ENCODE data around the gene FFAR3. TPM values are rescaled to one million over a fixed set of nuclear protein-coding genes. Genes with fewer than 3 reads are reported as not detected.
A peak's percentile ranks its signal among the peaks of the same experiment; 100 is the strongest.

The FFAR3 gene
- total and polyA plus RNA-seq, 8 donors = 0.09 to 1.6 (median 0.30) TPM; not detected in 2

DNA sequence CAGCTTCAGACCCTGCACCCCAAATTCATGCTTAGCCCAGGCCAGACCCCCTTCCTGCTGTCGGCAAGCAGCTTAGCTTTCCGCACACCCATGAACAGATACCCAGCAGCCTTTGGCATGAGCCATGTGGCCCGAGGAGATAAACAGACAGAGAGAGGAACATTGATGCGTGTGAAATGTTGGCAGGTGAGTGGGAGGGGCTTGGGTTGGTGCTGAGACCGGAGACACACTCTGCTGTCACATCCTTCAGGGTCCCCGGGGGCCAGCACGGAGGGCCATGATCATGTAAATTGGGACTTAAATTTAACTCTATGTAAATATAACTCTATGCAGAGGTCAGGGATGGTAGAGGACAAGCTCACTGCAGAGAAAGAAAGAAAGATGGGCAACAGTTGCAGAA is 27.8 kb upstream of the FFAR3 start:
- Histone ChIP-seq H3K27me3 (peaks cover 0 to 51% of the 10 kb centered on the region in 2 donors), H3K9me3 (no peaks in the 10 kb centered on the region), H3K27ac (no peak overlapping the region), H3K4me3 (no peak overlapping the region), H3K36me3 (no peaks in the 10 kb centered on the region), H3K4me1 (peaks cover 0 to 12% of the 10 kb centered on the region in 2 donors)
- peak in 1 of 4 donors; percentile 29 for DNase-seq
- intact Hi-C loops (cut with DNase I) = no loop called here
- TF ChIP-seq, protein P1, sequence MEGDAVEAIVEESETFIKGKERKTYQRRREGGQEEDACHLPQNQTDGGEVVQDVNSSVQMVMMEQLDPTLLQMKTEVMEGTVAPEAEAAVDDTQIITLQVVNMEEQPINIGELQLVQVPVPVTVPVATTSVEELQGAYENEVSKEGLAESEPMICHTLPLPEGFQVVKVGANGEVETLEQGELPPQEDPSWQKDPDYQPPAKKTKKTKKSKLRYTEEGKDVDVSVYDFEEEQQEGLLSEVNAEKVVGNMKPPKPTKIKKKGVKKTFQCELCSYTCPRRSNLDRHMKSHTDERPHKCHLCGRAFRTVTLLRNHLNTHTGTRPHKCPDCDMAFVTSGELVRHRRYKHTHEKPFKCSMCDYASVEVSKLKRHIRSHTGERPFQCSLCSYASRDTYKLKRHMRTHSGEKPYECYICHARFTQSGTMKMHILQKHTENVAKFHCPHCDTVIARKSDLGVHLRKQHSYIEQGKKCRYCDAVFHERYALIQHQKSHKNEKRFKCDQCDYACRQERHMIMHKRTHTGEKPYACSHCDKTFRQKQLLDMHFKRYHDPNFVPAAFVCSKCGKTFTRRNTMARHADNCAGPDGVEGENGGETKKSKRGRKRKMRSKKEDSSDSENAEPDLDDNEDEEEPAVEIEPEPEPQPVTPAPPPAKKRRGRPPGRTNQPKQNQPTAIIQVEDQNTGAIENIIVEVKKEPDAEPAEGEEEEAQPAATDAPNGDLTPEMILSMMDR (IDR thresholded peaks at IDR 0.05) = no peak
- no peak for ATAC-seq

GRCh38 chr19:35331551-35332214 is 26.6 kb upstream of the FFAR3 start:
- DNase-seq (peak in 1 of 4 donors; percentile 41), ATAC-seq (no peak)
- Histone ChIP-seq H3K36me3 (no peaks in the 10 kb centered on the region), H3K27ac (no peak overlapping the region), H3K4me1 (peaks cover 0 to 12% of the 10 kb centered on the region in 2 donors), H3K27me3 (peaks cover 0 to 51% of the 10 kb centered on the region in 2 donors), H3K4me3 (no peak overlapping the region), H3K9me3 (no peaks in the 10 kb centered on the region)
- TF ChIP-seq, protein P1 (IDR thresholded peaks at IDR 0.05) = no peak
- intact Hi-C loops (cut with DNase I) = no loop called here

- Histone ChIP-seq H3K36me3 (no peaks in the 10 kb centered on the region), H3K27me3 (peaks cover 0 to 45% of the 10 kb centered on the region in 2 donors), H3K4me1 (peaks cover 0 to 12% of the 10 kb centered on the region in 2 donors), H3K9me3 (no peaks in the 10 kb centered on the region), H3K27ac (no peak overlapping the region), H3K4me3 (no peak overlapping the region)
- intact Hi-C loops (cut with DNase I) = no loop called here
- ATAC-seq (no peak), DNase-seq (peak in 1 of 4 donors; percentile 52)
- TF ChIP-seq, protein P1 (IDR thresholded peaks at IDR 0.05) = no peak
These were observed 25.4 kb upstream of the FFAR3 start for GRCh38 chr19:35332817-35333216.

DNA sequence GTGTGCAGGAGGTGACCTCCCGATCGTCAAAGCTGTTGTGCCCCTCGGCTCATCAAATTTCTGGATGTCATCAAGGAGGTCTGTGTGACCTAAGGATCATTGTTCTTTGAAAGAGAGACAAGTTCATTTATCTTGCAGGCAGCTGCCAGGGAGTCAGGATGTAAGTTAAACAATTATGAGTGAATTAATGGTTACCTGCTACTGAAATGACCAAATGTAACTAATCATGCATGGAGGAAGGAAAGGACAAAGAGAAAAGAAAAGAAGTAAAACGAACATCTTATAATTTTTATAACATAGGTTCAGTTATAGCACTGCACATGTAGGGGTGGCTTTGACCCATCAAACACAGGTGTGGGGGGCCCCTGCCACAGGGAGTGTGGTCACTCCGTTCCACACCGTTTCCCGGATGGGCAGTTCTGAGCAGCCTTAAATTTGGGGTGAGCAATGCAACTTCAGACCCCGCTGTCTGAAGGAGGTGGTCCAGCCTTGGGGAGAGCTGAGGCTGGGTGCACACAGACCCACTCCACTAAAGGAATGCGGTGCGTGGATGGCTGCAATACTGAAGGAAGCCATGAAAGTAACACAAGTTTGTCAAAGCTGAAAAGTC is 24.0 kb upstream of the FFAR3 start:
- peaks cover 0 to 40% of the 10 kb centered on the region in 2 donors for H3K27me3 ChIP-seq
- ATAC-seq (no peak), DNase-seq (no peak)
- intact Hi-C loops (cut with DNase I) = no loop called here
- H3K4me3 ChIP-seq = no peak overlapping the region
- TF ChIP-seq, protein P1 (IDR thresholded peaks at IDR 0.05) = no peak
- H3K9me3 ChIP-seq = no peaks in the 10 kb centered on the region
- no peak overlapping the region for H3K27ac ChIP-seq
- H3K4me1 ChIP-seq = peaks cover 0 to under 1% of the 10 kb centered on the region in 2 donors
- H3K36me3 ChIP-seq = no peaks in the 10 kb centered on the region

DNA sequence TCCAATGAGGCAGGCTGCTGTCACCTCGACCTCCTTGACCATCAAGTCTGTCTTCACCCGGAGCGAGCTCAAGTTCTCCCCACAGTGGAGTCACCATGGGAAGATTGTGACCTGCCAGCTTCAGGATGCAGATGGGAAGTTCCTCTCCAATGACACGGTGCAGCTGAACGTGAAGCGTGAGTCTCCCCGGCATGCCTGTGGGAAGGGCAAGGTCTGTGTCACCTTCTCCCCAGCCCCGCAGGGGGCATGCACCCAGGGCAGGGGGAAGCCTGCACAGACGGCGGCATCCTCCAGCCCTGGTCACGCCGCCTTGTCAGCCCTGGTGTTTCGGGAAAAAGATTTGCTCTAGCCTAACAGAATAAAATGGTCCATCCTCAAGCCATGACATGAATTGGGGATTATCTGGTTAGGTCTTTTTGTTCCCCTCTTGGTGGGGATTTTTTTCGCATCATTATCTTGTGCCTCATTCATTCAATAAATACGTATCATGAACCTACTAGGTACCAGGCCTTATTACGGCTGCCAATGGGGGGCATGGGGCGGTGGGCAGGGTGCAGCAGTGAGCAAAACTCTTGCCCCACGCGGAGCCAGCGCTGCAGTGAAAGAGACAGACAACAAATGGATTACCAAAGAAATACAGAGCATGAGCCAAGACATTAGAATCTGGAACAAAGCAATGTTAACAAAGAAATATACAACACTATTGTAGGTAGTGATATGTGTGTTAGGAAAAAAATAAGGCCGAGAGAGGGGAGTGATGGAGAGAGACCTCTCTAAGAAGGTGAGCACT is 21.9 kb upstream of the FFAR3 start:
- no peak overlapping the region for H3K4me3 ChIP-seq
- TF ChIP-seq, protein P1 (IDR thresholded peaks at IDR 0.05) = no peak
- no peaks in the 10 kb centered on the region for H3K36me3 ChIP-seq
- DNase-seq (peak in 1 of 4 donors; percentile 57), ATAC-seq (no peak)
- intact Hi-C loops (cut with DNase I) = no loop called here
- H3K27me3 ChIP-seq = peaks cover 0 to 29% of the 10 kb centered on the region in 2 donors
- H3K9me3 ChIP-seq = no peaks in the 10 kb centered on the region
- no peak overlapping the region for H3K27ac ChIP-seq
- no peaks in the 10 kb centered on the region for H3K4me1 ChIP-seq
